ENCODE measurements around the gene CENPM. TPM values are rescaled to one million over a fixed set of nuclear protein-coding genes. Genes with fewer than 3 reads are reported as not detected.

Gene CENPM
- total RNA-seq, 1 donor from 2014 or later = 3.3 TPM

GRCh38 chr22:41917375-41917902, 29.5 kb downstream of the CENPM start:
- Mint-ChIP-seq H3K27ac (ENCODE audit: unreplicated experiment) (no peak overlapping the region), H3K27me3 (ENCODE audit: low read depth) (peaks cover 28% of the 10 kb centered on the region), H3K4me3 (ENCODE audit: unreplicated experiment) (no peak overlapping the region), H3K36me3 (ENCODE audit: low read depth) (no peaks in the 10 kb centered on the region), H3K9me3 (ENCODE audit: low read depth) (no peaks in the 10 kb centered on the region), H3K4me1 (ENCODE audit: low read depth) (peaks cover 8% of the 10 kb centered on the region)
- TF ChIP-seq CTCF (IDR thresholded peaks at IDR 0.05) = no peak
- no peak for DNase-seq (ENCODE audit: low spot score)

- DNase-seq (ENCODE audit: low spot score) = no peak
- H3K4me3 Mint-ChIP-seq (ENCODE audit: unreplicated experiment) = no peak overlapping the region
- peaks cover 34% of the 10 kb centered on the region for H3K27me3 Mint-ChIP-seq (ENCODE audit: low read depth)
- no peaks in the 10 kb centered on the region for H3K9me3 Mint-ChIP-seq (ENCODE audit: low read depth)
- no peak overlapping the region for H3K27ac Mint-ChIP-seq (ENCODE audit: unreplicated experiment)
- H3K4me1 Mint-ChIP-seq (ENCODE audit: low read depth) = peaks cover 8% of the 10 kb centered on the region
- TF ChIP-seq CTCF (IDR thresholded peaks at IDR 0.05) = no peak
- H3K36me3 Mint-ChIP-seq (ENCODE audit: low read depth) = no peaks in the 10 kb centered on the region
These were observed 30.1 kb downstream of the CENPM start for GRCh38 chr22:41916745-41917358.

- H3K4me3 Mint-ChIP-seq (ENCODE audit: unreplicated experiment) = no peak overlapping the region
- H3K4me1 Mint-ChIP-seq (ENCODE audit: low read depth) = peaks cover 10% of the 10 kb centered on the region
- DNase-seq (ENCODE audit: low spot score) = no peak
- H3K36me3 Mint-ChIP-seq (ENCODE audit: low read depth) = no peaks in the 10 kb centered on the region
- no peak for TF ChIP-seq CTCF (IDR thresholded peaks at IDR 0.05)
- no peaks in the 10 kb centered on the region for H3K9me3 Mint-ChIP-seq (ENCODE audit: low read depth)
- H3K27ac Mint-ChIP-seq (ENCODE audit: unreplicated experiment) = no peak overlapping the region
- H3K27me3 Mint-ChIP-seq (ENCODE audit: low read depth) = peaks cover 40% of the 10 kb centered on the region
These were observed 31.0 kb downstream of the CENPM start for GRCh38 chr22:41915786-41916493.

GRCh38 chr22:41915035-41915785, 31.7 kb downstream of the CENPM start, which contains the start of gene SHISA8:
Gene SHISA8 (minus strand): TSS chr22:41915074. CDS start chr22:41914667, 407 bp downstream.
- H3K9me3 Mint-ChIP-seq (ENCODE audit: low read depth) = no peaks in the 10 kb centered on the region
- no peak within 1 kb of the TSS for H3K4me3 Mint-ChIP-seq (ENCODE audit: unreplicated experiment)
- no peaks in the 10 kb centered on the region for H3K36me3 Mint-ChIP-seq (ENCODE audit: low read depth)
- H3K27me3 Mint-ChIP-seq (ENCODE audit: low read depth) = peaks cover 40% of the 10 kb centered on the region
- DNase-seq (ENCODE audit: low spot score) = no peak
- peaks cover 10% of the 10 kb centered on the region for H3K4me1 Mint-ChIP-seq (ENCODE audit: low read depth)
- no peak for TF ChIP-seq CTCF (IDR thresholded peaks at IDR 0.05)
- no peak within 1 kb of the TSS for H3K27ac Mint-ChIP-seq (ENCODE audit: unreplicated experiment)

- Mint-ChIP-seq H3K4me1 (ENCODE audit: low read depth) (peaks cover 10% of the 10 kb centered on the region), H3K36me3 (ENCODE audit: low read depth) (no peaks in the 10 kb centered on the region), H3K9me3 (ENCODE audit: low read depth) (no peaks in the 10 kb centered on the region), H3K27ac (ENCODE audit: unreplicated experiment) (no peak overlapping the region), H3K27me3 (ENCODE audit: low read depth) (peaks cover 40% of the 10 kb centered on the region), H3K4me3 (ENCODE audit: unreplicated experiment) (no peak overlapping the region)
- no peak for TF ChIP-seq CTCF (IDR thresholded peaks at IDR 0.05)
- DNase-seq (ENCODE audit: low spot score) = no peak
These were observed 32.3 kb downstream of the CENPM start for GRCh38 chr22:41914611-41915034.
